PC-3 (cell line): ENCODE results near the gene GNAI2. TPM values are rescaled to one million over a fixed set of nuclear protein-coding genes. Genes with fewer than 3 reads are reported as not detected.

Experiments used
- ATAC-seq: fragments of 200-7000 bp; cut with Tn5 transposase; 2 replicates; pipeline ENCODE4 v1.9.1; 2020; ENCODE audit warnings: mild to moderate bottlenecking, moderate library complexity
- BruUV-seq: library from RNA; stranded (reverse); fragments of 400-500 nt; replicated peaks from 2 replicates; lab custom pipeline; 2021; lab: Mats Ljungman, UMichigan
- CTCF ChIA-PET: fragments of 300-600 bp; sonication (Branson Sonifier 250); formaldehyde crosslinking; loops from one replicate; lab custom pipeline; 2022; ENCODE audit warnings: antibody characterized with exemption; lab: Charles Lee
- POLR2A ChIA-PET: fragments of 300-600 bp; sonication (Branson Sonifier 250); formaldehyde crosslinking; loops from one replicate; lab custom pipeline; 2022; ENCODE audit warnings: antibody characterized with exemption; ENCODE audit not compliant: unreplicated experiment; lab: Charles Lee
- DNase-seq: peaks from one replicate; pipeline ENCODE4 v3.0.0-alpha.2; 2015
- H2AFZ ChIP-seq: fragments of 300-600 bp; sonication (generic); 2 replicates; pipeline ENCODE4 v1.6.0; 2016; ENCODE audit warnings: antibody characterized with exemption, low read length
- H3F3A ChIP-seq: fragments of 300-600 bp; sonication (generic); one replicate; pipeline ENCODE4 v1.6.0; 2017; ENCODE audit warnings: antibody characterized with exemption, low read length, control low read depth, mild to moderate bottlenecking; ENCODE audit not compliant: unreplicated experiment
- H3K27ac ChIP-seq: fragments of 300-600 bp; sonication (generic); 2 replicates; pipeline ENCODE4 v1.5.1; 2016; ENCODE audit warnings: mild to moderate bottlenecking, low read length
- H3K27me3 ChIP-seq: fragments of 300-600 bp; sonication (generic); 2 replicates; pipeline ENCODE4 v1.6.1; 2016; ENCODE audit warnings: low read length, mixed read lengths
- H3K36me3 ChIP-seq: fragments of 300-600 bp; sonication (generic); 2 replicates; pipeline ENCODE4 v1.6.1; 2016; ENCODE audit warnings: low read depth, mixed run types, low read length, mixed read lengths
- H3K4me1 ChIP-seq: fragments of 300-600 bp; sonication (generic); 2 replicates; pipeline ENCODE4 v1.5.1; 2016; ENCODE audit warnings: low read length; ENCODE audit not compliant: insufficient read depth
- H3K4me2 ChIP-seq: fragments of 300-600 bp; sonication (generic); 2 replicates; pipeline ENCODE4 v1.6.0; 2016; ENCODE audit warnings: low read length
- H3K4me3 ChIP-seq: fragments of 300-600 bp; sonication (generic); 2 replicates; pipeline ENCODE4 v1.5.1; 2016; ENCODE audit warnings: mild to moderate bottlenecking, low read length, mixed read lengths
- H3K79me2 ChIP-seq: fragments of 300-600 bp; sonication (generic); 2 replicates; pipeline ENCODE4 v1.6.1; 2017; ENCODE audit warnings: low read length, mixed read lengths
- H3K9ac ChIP-seq: fragments of 300-600 bp; sonication (generic); 2 replicates; pipeline ENCODE4 v1.6.0; 2016; ENCODE audit warnings: mild to moderate bottlenecking, low read length
- H3K9me2 ChIP-seq: fragments of 300-600 bp; sonication (generic); replicated peaks from 2 replicates; pipeline ENCODE4 v1.6.1; 2016; ENCODE audit warnings: mixed run types, low read length, mixed read lengths
- H3K9me3 ChIP-seq: fragments of 300-600 bp; sonication (generic); 2 replicates; pipeline ENCODE4 v1.6.1; 2016; ENCODE audit warnings: low read length, mixed read lengths
- H4K20me1 ChIP-seq: fragments of 300-600 bp; sonication (generic); 2 replicates; pipeline ENCODE4 v1.6.1; 2016; ENCODE audit warnings: low read length, mixed read lengths
- CTCF ChIP-seq: fragments of 300-600 bp; sonication (generic); conservative IDR thresholded peaks from 2 replicates; pipeline ENCODE4 v1.5.1; 2017; ENCODE audit warnings: antibody characterized with exemption, low read depth, mild to moderate bottlenecking, low read length
- EZH2 ChIP-seq: fragments of 300-600 bp; sonication (generic); IDR thresholded peaks from one replicate; pipeline ENCODE4 v1.6.1; 2017; ENCODE audit warnings: antibody characterized with exemption, mild to moderate bottlenecking, low read length; ENCODE audit not compliant: unreplicated experiment
- EZH2phosphoT487 ChIP-seq: fragments of 300-600 bp; sonication (generic); IDR thresholded peaks from 2 replicates; pipeline ENCODE4 v1.6.1; 2018; ENCODE audit warnings: mild to moderate bottlenecking, antibody characterized with exemption, low read length, borderline replicate concordance
- intact Hi-C: fragments of 100-400 bp; cut with micrococcal nuclease; formaldehyde crosslinking; loops from 2 replicates; pipeline ENCODE4 v1.9.0; 2023
- total RNA-seq: library from RNA; depleted of rRNA; stranded (reverse); fragments of >200 nt; gene quantifications from 2 replicates; pipeline ENCODE4 v1.2.3, GENCODE V29; 2014

Gene GNAI2
- total RNA-seq, 1 experiment from 2014 or later: 221 TPM

GRCh38 chr3:50211930-50212329 is 24.1 kb upstream of the GNAI2 start:
- Histone ChIP-seq H3K79me2 (no peaks in the 10 kb centered on the region), H3K36me3 (no peaks in the 10 kb centered on the region), H3K9me3 (no peaks in the 10 kb centered on the region), H3K4me3 (no peak overlapping the region), H3K4me1 (no peaks in the 10 kb centered on the region), H3K27ac (no peak overlapping the region), H4K20me1 (no peaks in the 10 kb centered on the region), H2AFZ (no peak overlapping the region), H3K9ac (no peak overlapping the region), H3K27me3 (no peaks in the 10 kb centered on the region), H3K9me2 (no peaks in the 10 kb centered on the region), H3F3A (no peaks in the 10 kb centered on the region), H3K4me2 (no peak overlapping the region)
- ATAC-seq: no peak
- intact Hi-C loops: no loop called here
- TF ChIP-seq EZH2phosphoT487 (no peak), EZH2 (no peak), CTCF (no peak)
- ChIA-PET POLR2A (no interaction called here), CTCF (interaction anchor here (1.0 kb wide), 1 partner anchor 16 kb away, joined by 3 read pairs; no protein-coding TSS in a partner anchor)
- no TSS peak for BruUV-seq
- no peak for DNase-seq

- BruUV-seq: no TSS peak
- H3K4me2 ChIP-seq: no peak overlapping the region
- H2AFZ ChIP-seq: no peak overlapping the region
- no peaks in the 10 kb centered on the region for H3K27me3 ChIP-seq
- H3K4me1 ChIP-seq: no peaks in the 10 kb centered on the region
- ChIA-PET POLR2A (no interaction called here), CTCF (no interaction called here)
- no peaks in the 10 kb centered on the region for H3K79me2 ChIP-seq
- no peak for TF ChIP-seq CTCF
- TF ChIP-seq EZH2phosphoT487: no peak
- no peak for TF ChIP-seq EZH2
- H4K20me1 ChIP-seq: no peaks in the 10 kb centered on the region
- no peaks in the 10 kb centered on the region for H3F3A ChIP-seq
- intact Hi-C loops: no loop called here
- H3K36me3 ChIP-seq: no peaks in the 10 kb centered on the region
- H3K9me2 ChIP-seq: no peaks in the 10 kb centered on the region
- no peak overlapping the region for H3K4me3 ChIP-seq
- ATAC-seq (peak; percentile 53), DNase-seq (no peak)
- H3K9ac ChIP-seq: no peak overlapping the region
- no peaks in the 10 kb centered on the region for H3K9me3 ChIP-seq
- H3K27ac ChIP-seq: no peak overlapping the region
These were observed 23.5 kb upstream of the GNAI2 start for GRCh38 chr3:50212502-50212901.

GRCh38 chr3:50212971-50213370 is 23.0 kb upstream of the GNAI2 start:
- H3K9ac ChIP-seq: no peak overlapping the region
- H3K4me1 ChIP-seq: no peaks in the 10 kb centered on the region
- no peak for TF ChIP-seq CTCF
- TF ChIP-seq EZH2: no peak
- no peak for TF ChIP-seq EZH2phosphoT487
- no peaks in the 10 kb centered on the region for H3K9me2 ChIP-seq
- ChIA-PET POLR2A (no interaction called here), CTCF (no interaction called here)
- no peaks in the 10 kb centered on the region for H4K20me1 ChIP-seq
- no peak overlapping the region for H3K4me3 ChIP-seq
- intact Hi-C loops: no loop called here
- H3K27me3 ChIP-seq: no peaks in the 10 kb centered on the region
- no peak overlapping the region for H3K4me2 ChIP-seq
- no TSS peak for BruUV-seq
- no peaks in the 10 kb centered on the region for H3K79me2 ChIP-seq
- H2AFZ ChIP-seq: no peak overlapping the region
- H3K9me3 ChIP-seq: no peaks in the 10 kb centered on the region
- H3F3A ChIP-seq: no peaks in the 10 kb centered on the region
- no peaks in the 10 kb centered on the region for H3K36me3 ChIP-seq
- no peak for ATAC-seq
- DNase-seq: no peak
- H3K27ac ChIP-seq: no peak overlapping the region
